Stimulated activated CD8-positive, alpha-beta memory T cell treated with anti-CD3 and anti-CD28 coated beads, Interleukin-7, amount 100 ng/mL, for 24 hours (primary cell): ENCODE measurements around the gene RBM42.
"Not testable (repeated sequence)": the region's sequence is repeated elsewhere in the genome, so short reads cannot be mapped to it uniquely, and the experiment has no call there.

Experiments used
- DNase-seq: peaks from one replicate; pipeline ENCODE4 v3.0.0-alpha.2; 2020; ENCODE audit warnings: low read depth

RBM42 gene

DNA sequence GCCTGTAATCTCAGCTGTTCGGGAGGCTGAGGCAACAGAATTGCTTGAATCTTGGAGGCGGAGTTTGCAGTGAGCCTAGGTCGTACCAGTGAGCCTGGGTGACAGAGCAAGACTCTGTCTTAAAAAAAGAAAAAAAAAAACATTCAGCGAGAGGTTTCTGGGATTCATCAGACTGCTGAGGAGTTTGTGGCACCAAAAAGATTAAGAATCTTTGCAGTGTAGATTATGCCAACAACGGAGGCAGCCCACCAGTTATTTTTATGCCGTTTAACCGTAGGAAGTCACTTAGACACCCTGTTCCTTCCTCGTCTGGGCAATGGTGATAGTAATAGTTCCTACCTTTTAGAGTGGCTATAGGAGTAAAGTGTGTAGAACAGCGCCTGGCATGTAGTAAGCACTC, 21.7 kb downstream of the RBM42 start:
- no peak for DNase-seq

DNA sequence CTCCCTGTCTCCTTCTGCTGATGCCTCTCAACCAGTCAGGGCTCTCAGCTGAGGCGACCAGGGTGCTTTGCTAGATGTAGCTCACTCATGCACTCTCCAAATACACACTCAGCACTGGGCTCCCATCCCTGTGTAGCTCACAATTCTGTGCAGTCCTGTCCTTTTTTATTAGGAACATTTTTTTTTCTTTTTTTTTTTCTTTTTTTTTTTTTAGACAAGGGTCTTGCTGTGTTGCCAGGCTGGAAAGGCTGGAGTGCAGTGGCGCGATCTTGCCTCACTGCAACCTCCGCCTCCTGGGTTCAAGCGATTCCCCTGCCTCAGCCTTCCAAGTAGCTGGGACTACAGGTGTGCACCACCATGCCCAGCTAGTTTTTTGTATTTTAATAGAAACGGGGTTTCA, 26.0 kb downstream of the RBM42 start:
- not testable (repeated sequence) for DNase-seq

GRCh38 chr19:35655600-35655999, 26.8 kb downstream of the RBM42 start:
- DNase-seq: no peak

DNA sequence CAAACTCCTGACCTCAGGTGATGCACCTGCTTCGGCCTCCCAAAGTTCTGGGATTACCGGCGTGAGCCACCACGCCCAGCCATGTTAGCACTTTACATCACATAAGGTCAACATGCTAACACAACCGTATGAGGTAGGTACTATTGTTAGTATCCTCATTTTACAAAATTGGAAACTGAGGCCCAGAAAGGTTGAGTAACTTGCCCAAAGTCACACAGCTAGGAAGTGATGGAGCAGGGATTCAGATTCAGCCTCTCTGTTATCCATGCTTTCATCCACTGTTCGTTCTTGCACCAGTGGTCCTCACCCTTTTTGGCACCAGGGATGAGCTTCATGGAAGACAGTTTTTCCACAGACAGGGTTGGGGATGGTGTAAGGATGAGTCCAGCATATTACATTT, 27.9 kb downstream of the RBM42 start:
- no peak for DNase-seq

DNA sequence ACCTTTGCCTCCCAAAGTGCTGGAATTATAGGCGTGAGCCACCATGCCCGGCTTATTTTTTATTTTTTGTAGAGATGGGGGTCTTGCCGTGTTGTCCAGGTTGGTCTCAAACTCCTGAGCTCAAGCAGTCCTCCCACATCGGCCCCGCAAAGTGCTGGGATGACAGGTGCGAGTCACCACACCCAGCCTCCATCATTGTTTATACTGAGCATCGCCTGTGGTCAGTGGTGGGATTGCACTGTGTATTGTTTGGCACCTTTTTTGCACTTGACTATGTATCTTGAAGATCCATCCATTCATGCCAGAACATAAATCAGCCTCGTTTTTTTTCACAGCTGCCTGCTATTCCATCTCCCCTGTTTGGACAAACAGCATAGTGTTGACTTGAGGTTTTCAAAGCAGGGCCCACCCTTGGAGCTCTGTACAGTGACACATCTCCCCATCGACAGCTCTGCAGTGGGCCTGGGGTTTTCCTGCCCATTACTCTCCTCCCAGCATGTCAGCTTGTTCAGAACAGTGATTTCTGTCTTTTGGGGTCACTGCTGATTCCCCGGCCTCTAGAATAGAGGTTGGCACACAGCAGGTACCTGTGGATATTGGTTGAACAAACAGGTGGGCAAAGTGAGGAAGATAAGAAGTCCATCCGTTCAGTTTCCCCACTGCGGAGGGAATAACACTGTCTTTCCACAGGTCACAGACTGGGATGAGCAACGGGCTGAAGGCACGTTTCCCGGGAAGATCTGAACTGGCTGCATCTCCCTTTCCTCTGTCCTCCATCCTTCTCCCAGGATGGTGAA, 29.3 kb downstream of the RBM42 start:
- no peak for DNase-seq

DNA sequence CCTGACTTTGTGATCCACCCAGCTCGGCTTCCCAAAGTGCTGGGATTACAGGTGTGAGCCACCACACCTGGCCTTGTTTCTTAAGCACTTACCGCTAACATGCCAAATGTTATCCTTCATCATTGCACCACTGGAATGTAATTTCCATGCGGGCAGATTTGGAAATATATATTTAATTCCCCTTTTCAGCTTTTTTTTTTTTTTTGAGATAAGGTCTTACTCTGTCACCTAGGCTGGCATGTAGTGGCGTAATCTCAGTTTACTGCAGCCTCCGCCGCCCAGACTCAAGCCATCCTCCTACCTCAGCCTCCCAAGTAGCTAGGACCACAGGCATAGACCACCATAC, 33.1 kb downstream of the RBM42 start:
- no peak for DNase-seq

DNA sequence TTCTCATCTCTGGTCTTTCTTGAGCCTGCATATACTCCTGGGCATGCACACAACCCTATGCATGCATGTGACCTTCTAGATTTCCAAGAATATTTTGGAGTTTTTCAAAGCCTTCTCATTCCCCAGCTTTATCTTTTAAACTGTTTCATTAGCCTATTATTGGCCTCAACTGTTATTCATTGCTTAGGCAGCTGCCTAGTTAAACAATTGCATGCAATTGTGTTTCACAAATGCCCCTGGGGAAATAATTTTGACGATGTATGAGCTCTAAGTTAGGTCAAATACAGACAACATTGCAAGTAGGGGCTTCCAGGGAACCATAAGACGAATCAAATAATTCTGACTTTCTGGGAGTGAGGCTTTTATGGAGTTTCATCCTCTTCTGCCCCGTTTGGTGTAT, 35.1 kb downstream of the RBM42 start:
- DNase-seq: no peak

- no peak for DNase-seq
Measured at GRCh38 chr19:35665157-35665556, 36.3 kb downstream of the RBM42 start.

GRCh38 chr19:35665604-35666003, 36.8 kb downstream of the RBM42 start:
- no peak for DNase-seq

- DNase-seq: no peak
Measured at GRCh38 chr19:35666251-35666913, 37.5 kb downstream of the RBM42 start, which contains the start of gene UPK1A. Gene UPK1A (plus strand): TSS chr19:35666517. CDS start chr19:35666813, 296 bp downstream.

DNA sequence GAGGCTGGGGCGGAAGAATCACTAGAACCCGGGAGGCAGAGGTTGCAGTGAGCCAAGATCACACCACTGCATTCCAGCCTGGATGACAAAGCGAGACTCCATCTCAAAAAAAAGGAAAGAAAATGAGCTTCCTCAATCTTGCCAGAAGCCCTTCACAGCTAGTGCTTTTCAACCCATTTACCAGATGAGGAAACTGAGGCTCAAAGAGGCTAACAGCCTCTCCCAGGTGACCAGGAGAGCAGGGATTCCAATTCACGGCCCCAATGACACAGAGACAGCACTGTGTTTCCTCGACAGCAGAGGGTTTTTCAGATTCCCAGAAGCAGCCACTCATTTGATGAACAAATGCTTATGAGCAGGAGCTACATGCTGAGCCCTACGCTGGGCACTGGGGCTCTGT, 40.7 kb downstream of the RBM42 start:
- DNase-seq: no peak

DNA sequence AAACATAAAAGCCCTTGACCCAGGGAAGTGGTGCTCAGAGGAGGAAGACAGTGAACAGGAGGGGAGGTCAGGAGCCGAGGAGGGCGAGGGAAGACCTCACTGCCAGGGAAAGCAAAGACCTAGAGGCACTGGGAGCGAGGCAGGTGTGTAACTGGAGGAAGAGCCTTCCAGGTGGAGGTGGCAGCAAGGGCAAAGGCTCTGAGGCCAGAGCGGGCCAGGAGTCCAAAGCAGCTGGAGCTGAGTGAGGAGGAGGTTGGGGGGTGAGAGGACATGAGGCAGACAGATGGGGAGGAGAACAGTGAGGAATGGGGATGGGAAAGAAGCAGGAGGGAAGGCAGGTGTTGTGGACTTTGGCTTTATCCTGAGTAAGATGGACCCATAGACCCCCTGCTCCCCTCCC, 41.1 kb downstream of the RBM42 start:
- DNase-seq: no peak

DNA sequence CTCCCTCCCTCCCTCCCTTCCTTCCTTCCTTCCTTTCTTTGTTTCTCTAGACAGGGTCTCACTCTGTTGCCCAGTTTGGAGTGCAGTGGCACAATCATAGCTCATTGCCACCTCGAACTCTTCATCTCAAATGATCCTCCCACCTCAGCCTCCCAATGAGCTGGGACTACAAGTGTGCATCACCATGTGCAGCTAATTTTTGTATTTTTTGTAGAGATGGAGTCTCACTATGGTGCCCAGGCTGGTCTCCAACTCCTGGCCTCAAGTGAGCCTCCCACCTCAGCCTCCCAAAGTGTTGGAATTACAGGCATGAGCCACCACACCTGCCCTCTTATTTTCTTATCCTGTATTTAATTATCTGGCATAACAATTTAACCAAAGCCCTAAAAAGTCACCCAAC, 41.9 kb downstream of the RBM42 start:
- no peak for DNase-seq

DNA sequence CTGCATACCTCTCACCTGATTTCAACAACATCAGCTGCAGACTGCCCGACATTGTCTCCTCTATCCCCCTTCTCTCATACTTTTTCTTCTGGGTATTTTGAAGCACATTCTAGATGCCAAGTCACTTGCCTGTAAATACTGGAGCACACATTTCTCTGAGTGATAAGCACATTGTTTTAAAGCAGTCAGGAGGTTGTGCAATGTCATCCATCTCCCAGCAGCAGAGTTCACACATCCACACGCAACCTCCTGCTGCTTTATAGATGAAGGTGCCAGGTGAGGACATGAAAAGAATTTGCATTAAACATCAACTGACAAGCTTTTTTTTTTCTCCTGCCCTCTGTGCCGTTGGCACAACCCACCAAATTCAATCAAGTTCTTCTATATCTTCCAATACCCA, 43.0 kb downstream of the RBM42 start:
- no peak for DNase-seq

DNA sequence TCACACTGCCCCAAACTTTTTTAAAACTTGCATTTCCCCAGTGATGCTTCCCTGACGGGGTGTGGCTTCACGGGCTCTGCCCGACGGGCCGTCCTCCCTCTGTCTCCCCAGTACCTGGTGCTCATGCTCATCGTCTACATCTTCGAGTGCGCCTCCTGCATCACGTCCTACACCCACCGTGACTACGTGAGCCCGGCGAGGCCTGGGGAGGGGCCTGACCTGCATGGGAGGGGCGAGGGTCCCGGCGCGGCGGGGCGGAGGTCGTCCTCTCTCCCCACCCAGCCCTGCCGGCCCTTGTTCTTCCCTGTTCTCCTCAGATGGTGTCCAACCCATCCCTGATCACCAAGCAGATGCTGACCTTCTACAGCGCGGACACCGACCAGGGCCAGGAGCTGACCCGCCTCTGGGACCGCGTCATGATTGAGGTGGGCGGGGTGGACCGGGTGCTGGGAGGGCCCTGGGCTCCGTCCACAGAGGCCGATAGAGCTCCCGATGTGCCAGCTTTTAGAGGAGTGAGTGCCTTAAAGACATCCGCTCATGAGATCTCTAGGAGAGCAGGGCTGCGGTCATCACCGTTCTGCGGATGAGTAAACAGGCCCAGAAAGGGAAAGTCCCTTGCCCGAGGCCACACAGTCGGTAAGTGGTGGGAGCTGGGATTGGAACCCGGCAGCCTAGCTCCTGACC, 44.4 kb downstream of the RBM42 start:
- no peak for DNase-seq

DNA sequence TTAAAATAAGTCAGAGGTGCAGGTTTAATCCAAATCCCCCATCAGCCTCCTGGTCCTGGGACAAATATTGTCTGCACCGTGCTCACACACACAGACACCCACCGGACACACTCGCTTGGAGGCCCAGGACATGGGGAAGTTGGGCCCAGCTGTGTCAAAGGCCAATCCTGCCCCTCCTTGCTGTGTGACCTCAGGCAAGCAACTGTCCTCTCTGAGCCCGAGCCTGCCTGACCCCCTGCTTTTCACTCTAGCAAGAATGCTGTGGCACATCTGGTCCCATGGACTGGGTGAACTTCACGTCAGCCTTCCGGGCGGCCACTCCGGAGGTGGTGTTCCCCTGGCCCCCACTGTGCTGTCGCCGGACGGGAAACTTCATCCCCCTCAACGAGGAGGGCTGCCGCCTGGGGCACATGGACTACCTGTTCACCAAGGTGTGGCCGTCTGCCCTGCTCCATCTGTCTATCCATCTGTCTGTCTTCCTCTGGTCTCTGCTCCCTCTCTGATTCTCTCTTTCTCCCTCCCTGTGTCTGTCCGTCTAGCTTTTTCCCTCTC, 46.8 kb downstream of the RBM42 start:
- DNase-seq: no peak
